DMS153 (cell line): ENCODE measurements around the gene TTLL4.
"Not testable (repeated sequence)": the region's sequence is repeated elsewhere in the genome, so short reads cannot be mapped to it uniquely, and the experiment has no call there.

Source experiments
- DNase-seq: peaks from one replicate; lab custom pipeline; 2025; lab: John Stamatoyannopoulos, UW

TTLL4 gene

DNA sequence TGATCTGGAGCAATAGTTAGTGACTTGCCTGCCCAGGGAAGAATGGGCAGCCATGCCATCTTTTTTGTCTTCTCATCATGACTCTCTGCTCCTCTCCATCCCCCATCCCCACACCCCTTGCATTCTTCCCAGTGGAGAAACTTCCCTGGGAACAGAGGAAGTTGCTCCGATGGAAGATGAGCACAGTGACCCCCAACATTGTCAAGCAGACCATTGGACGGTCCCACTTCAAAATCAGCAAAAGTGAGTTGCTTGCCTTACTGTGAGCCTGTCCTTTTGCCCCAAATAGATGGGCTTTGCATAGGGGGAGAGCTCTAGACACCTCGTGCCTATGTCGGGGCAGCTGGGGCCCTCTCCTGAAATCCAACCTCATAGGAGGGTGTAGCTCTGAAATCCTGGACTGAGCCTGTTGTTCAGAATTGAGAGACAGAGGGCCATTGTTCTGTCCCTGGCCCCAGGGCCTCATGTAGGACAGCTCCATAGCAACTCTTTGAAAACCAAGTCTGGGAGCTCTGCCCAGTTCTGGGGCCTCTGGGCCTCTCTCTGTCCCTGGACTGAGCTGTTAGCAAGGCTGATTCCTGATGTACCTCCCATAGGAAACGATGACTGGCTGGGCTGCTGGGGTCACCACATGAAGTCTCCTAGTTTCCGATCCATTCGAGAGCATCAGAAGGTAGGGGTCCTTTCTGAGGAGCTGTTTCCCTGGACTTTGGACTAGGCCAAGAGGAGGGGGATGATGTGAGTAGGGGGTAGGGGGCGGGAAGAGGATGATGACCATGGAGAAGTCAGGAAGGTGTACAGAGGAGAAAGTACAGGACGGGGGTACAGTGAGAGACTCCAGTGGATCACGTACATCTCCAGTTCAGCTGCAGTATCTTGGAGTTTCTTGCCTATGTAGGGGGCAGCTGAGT lies 35.2 kb downstream of the TTLL4 start:
- DNase-seq, result no peak

DNA sequence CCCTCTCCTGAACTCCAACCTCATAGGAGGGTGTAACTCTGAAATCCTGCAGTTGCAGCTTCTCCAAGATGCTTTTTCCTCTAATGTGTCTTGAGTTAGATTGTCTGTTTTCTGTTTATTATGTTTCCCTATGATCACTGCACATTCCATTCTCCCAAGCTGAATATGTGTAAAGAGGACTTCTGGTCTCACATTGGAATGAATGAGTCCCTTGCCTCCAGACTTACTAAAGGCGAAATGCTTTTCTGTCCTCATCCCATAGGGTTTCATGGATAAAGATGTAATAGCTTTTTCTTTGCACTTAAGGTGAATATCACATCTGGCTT lies 35.8 kb downstream of the TTLL4 start:
- DNase-seq, result no peak

DNA sequence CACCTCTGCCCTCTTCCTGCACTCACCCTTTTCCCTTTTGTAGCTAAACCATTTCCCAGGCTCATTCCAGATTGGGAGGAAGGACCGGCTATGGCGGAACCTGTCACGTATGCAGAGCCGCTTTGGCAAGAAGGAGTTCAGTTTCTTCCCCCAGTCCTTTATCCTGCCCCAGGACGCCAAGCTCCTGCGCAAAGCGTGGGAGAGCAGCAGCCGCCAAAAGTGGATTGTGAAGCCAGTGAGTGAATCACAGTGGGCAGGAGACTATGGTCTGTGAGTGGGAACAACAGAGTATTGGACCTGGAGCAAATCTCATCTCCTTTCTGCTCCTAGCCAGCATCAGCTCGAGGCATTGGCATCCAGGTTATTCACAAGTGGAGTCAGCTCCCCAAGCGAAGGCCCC lies 36.3 kb downstream of the TTLL4 start:
- DNase-seq, result no peak

DNA sequence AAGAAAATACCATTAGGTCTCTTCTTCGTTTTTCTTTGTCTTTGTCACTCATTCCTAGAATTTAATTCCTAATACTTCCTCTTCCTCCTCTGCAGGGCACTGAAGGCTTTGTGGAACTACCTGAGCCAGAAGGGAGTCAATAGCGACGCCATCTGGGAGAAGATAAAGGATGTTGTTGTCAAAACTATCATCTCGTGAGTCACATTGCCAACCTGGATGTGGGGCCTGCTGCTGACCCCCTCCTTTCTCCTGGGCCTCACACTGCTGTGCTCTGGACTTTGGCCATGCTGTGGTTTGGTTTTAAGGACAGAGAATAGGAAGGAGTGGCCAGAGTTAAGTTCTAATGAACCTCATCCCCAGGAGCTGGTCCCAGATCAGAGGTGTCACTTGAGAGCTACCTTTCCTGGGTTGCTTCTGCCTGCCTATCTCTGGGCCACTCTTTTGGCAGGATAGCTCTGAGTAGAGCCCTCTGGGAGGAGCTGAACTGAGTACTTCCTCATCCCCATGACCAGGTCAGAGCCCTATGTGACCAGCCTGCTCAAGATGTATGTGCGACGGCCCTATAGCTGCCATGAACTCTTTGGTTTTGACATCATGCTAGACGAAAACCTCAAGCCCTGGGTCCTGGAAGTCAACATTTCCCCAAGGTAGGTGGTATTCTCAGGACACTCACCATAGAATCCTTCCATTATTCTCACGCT lies 38.3 kb downstream of the TTLL4 start:
- no peak for DNase-seq

DNA sequence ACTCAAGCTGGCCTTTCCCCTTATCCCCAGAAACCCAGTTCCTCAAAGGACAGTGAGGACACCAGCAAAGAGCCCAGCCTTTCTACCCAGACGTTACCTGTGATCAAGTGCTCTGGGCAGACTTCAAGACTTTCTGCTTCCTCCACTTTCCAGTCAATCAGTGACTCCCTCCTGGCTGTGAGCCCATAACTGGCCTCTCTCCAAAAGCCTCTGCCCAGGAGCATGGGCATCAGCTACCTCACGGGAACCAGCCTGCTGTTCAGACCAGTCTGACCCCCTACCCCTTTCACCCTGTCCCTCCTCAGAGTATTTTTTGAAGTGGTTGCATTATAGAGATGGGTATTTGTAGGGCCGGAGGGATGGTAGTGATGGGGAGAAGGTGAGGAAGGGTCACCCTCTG lies 43.6 kb downstream of the TTLL4 start:
- no peak for DNase-seq

DNA sequence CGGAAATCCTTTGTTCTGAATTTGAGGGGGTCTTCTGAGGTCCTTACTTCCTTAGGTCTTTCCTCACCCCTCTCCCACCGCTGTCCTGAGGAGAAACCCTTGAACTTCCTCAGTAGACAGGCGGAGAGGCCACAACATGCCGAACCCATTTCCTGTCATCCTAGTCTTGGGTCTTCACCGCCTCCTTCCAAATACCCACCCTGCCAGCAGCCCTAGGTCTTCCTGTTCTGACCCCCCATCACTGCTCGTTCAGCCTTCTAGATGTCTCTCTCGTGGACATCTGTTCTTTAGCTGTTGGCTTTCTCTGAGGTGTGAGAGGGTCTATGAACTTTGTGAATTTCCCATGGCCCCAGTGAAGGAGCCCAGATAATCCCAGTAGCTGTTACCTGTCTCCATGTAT lies 44.1 kb downstream of the TTLL4 start:
- DNase-seq, result no peak

DNA sequence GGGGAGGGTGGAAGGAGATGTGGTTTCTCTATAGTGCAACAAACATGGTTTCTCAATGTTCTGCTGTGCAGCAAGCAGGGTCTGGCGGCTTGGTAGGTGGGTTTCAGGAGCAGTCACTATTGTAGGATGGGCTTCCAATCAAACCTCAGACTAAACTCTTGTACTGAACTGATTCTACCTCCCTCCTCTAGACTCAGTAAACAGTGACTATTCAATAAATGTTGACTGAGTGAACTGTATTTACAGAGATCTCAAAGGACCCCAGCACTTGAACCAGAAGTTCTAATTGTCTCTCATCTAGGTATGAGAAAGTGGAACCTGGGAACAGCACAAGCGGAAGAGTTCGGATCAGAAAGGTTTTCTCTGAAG lies 44.5 kb downstream of the TTLL4 start:
- DNase-seq, result no peak

DNA sequence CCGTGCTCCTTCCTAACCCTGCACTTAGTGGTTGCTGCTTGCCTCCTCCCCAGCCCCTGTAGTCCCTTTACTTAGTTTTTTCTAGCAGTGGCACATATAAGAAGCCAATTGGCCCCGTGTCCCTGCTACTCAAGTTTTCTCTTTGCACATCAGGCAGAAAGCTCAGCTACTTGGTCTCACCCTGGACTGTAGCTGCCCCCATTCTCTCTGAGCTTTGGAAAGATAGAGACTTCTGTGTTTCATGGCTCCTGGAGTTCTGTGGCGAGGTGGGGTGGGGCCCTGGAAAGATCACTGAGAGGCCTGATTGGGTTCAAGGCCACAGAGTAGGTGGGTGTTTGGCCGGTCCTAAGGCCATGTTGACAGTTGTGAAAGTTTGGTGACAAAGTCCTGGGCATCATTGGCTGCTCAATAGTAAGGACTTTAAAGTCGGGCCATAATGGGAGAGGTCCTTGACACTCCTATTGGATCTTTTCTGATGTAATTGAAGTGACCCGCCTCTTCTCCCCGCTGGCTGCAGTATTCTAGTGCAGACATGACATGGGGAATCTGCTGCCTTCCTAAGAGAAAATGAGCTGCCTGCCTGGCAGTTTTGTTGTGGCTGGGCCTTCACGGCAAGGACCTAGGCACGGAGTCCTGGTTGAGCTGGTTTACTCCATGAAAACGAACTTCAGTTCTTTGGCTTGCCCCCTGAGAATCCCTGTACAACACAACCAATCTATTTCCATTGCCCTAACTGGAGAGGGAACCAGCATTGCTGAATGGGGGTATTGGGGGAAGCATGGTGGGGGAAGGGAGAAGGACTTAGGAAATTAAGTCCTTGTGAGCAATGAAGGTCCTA lies 45.2 kb downstream of the TTLL4 start:
- DNase-seq, result no peak

DNA sequence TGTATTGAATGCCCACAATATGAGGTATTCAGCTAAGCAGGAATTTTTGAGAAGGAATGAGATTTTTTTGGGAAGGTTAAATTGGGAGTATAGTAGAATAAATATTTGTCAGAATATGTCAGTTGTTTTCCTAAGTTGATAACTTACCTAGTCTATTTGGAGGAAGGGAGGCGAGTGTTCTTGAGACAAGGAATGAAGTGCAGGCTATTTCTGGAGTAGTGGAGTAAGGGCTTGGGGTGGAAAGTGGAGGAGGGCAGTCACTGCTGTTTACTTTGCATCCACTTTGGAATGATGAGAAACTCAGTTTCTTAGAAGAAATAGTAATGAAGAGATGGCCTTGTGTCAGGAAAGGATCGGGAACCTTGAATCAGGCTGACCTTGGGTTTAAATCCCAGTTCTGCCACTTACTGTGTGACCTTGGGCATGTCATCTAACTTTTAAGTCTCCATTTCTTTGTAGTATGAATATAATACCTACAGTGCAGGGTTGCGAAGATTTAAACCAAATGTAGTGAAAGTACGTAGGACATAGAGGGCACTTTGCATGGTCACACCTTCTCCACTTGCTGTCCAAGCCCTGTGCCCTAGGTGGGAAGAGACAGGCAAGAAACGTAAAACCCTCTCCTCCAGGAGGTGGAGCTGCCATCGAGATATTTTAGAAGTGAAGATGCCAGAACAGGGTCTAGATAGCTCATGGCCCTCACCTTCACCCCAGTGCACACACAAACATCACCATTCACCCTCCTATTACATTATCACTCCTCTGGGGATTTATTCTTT lies 46.2 kb downstream of the TTLL4 start:
- DNase-seq, result no peak

DNA sequence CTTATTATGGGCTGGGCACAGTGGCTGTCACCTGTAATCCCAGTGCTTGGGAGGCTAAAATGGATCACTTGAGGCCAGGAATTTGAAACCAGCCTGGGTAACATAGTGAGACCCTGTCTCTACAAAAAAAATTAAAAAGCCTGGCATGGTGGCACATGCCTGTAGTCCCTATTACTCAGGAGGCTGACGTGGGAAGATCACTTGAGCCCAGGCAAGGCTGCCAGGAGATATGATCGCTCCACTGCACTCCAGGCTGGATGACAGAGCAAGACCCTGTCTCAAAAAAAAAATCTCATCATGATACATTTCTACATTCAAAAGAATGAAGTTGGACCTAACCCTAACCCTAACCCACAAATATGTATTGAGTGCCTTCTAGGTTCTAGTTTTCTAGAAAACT lies 51.2 kb downstream of the TTLL4 start:
- DNase-seq, result no peak

DNA sequence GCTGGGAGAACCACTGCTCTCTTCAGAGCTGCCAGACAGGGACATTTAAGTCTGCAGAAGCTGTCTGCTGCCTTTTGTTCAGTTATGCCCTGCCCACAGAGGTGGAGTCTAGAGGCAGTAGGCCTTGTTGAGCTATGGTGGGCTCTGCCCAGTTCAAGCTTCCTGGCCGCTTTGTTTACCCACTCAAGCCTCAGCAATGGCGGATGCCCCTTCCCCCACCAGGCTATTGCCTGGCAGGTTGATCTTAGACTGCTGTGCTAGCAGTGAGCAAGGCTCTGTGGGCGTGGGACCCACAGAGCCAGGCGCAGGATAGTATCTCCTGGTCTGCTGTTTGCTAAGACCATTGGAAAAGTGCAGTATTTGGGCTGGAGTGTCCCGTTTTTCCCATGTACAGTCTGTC lies 62.1 kb downstream of the TTLL4 start:
- not testable (repeated sequence) for DNase-seq

DNA sequence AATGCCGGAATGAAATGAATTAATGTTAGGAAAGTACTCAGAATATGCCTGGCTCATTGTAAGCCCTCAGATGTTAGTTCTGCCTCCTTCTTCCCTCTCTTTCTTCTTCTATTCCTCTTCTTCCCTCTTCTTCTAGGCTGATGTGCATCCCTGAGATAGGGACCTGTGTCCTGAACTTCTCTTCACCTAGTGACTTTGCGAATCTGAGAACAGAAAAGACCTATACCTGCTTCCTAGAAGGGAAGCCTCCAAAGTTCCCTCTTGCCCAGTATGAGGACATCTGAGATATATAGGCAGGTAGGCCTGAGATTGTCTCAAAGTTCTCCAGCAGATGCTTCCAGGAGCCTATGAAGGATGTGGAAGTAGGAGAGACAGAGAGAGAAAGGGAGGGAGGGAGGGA lies 63.2 kb downstream of the TTLL4 start:
- DNase-seq, result no peak

DNA sequence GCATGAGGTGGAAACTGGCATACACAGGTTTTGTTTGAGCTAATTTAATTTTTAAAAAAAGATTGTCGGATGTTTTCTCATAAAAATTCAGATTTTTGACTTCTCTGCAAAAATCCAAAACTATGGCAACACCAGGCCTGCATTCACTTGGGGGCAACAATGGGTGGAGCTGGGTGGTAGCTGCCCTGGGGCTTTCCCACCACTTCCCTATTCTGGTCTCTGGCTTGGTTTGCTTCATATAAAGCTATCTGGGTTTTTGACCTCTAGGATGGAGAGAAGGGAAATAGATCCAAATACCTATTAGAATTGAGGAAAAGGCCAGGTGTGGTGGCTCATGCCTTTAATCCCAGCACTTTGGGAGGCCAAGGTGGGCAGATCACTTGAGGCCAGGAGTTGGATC lies 65.9 kb downstream of the TTLL4 start:
- no peak for DNase-seq

DNA sequence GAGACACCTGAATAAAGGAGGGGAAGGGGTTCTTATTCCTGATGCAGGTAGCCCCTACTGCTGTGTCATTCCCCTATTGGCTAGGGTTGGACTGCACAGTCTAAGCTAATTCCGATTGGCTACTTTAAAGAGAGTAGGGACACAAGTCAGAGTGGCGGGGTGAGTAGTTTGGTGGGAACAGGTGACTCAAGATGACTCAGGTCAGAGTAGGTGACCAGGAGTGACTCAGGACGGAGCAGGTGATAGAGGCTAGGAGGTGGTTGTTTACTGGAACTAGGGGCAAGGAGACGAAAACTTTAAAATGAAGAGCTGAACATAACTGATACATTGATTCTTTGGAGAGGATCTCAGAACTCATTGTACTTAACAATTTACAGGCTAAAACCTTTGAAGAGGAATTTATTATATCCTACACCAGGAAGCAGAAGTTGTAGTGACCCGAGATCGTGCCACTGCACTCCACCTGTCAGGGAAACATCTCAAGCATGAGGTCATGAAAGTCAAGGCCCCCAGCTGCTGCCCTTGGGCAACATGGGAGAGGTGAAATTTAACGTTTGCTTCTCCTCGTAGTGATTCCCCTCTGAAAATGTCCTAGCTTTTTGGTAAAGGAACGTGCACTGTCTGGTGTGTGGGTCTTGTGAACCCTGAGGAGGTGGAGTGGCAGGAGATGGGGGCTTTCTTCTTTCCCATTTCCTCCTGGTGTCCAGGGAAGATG lies 66.8 kb downstream of the TTLL4 start:
- no peak for DNase-seq

DNA sequence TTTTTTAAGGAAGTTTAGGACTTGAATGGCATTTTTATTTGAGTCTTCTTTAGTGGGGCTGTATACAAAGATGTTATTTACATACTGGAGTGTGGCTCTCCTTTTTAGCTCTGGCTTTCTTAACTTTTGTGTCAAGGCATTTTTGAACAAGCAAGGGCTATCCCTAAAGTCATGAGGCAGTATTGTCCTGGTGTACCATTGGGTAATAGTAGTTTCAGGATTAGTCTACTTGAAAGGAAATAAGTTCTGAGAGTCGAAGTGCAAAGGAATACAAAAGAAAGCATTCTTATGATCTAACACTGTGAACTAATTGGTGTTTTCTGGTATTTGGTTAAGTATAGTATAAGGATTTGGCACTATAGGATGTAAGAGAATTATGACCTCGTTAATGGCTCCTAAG lies 69.4 kb downstream of the TTLL4 start:
- no peak for DNase-seq

DNA sequence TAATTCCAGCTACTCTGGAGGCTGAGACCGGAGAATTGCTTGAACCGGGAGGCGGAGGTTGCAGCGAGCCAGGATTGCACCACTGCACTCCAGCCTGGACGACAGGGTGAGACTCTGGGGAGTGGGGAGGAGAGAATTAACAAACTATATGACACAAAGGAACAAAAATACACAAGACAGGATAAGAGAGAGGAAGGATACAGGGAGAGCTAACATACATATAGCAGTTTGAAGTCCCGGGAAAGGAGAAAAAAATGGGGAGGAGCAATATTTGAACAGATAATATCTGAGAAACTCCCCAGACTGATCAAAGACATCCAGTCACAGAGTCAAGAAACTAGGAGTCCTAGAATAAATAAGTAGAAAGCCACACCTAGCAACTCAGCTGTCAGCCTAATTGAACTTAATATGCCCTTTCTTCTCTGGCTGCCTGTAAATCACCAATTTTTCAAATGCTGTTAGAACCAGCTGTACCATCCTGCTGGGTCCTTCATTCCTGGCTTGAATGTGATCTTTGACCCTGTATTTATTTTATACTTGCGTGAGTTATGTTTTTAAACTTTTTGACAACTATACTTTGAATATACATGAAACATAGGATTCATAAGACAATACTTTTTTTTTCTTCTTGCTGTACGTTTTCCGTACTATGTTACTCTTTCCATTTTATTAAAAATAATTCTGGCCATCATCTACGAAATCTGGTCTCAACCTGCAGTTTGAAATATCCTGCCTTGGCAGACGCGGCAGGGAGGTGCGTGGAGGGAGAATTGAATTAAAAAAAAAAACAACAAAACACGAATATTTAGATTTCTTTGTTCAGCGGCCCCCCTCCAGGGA lies 70.4 kb downstream of the TTLL4 start:
- DNase-seq, result no peak

DNA sequence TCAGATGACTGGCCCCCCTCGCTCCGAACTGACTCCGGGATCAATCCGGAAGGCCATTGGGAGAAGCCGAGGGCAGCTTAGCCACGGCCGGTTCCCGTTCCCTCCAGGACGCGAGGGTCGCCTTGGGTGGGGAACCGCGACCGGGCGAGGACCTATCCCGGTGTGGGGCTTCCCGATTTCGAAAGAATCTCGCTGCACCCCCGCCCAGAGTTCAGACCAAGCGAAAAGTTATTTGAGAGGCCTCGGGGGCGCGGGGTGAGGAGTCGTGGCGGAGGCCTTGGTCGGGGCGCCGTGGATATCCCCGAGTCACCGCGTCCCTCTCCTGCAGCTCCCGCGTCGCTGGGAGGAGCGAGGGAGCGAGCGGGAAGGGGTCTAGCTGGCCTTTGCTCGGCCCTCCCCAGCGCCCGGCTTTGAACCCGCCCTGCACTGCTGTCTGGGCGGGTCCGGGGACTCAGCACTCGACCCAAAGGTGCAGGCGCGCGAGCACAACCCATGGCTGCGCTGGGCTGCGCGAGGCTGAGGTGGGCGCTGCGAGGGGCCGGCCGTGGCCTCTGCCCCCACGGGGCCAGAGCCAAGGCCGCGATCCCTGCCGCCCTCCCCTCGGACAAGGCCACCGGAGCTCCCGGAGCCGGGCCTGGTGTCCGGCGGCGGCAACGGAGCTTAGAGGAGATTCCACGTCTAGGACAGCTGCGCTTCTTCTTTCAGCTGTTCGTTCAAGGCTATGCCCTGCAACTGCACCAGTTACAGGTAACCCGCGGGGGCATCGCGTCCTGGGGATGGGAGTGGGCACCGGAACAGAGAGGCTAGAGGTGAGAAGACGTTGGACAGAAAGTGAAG lies 71.3 kb downstream of the TTLL4 start, which contains the start of gene CYP27A1:
Gene CYP27A1 (plus strand): TSS at position 457 of the 837 bp plus-strand sequence. CDS start 36 bp downstream, at position 493.
- no peak for DNase-seq

DNA sequence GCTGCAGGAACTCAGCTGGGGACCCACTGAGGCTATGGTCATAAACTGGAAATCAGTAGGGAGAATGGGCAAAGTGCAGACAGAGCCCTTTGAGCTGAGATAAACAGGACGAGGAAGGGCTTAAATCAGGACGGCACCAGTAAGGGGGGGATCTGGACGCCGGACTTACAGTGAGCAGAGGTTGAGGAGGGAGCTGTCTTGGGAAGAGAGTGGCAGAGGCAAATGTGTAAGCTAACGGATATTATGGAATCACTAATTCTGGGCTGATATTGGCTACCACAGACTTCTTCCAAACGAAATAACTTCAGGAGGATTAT lies 71.9 kb downstream of the TTLL4 start:
- DNase-seq, result no peak

DNA sequence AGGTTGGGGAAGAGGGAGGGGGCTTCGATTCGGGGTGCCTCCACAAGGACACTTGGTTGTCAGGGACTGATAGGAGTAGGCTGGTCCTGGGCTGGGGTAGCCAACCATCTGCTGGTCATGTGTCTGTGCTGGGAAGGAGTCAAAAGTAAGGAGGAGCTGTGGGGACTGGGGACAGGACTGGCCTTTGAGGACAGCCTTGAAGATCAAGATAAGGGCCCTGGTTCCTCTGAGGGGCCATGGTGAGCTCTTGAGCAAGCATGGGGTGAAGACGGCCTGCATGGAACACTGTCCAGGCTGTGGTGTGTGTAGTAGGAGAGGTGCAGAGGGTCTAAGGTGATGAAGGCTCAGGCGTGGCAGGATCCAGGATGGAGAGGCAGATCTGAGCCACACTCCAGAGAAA lies 73.1 kb downstream of the TTLL4 start:
- DNase-seq, result no peak

DNA sequence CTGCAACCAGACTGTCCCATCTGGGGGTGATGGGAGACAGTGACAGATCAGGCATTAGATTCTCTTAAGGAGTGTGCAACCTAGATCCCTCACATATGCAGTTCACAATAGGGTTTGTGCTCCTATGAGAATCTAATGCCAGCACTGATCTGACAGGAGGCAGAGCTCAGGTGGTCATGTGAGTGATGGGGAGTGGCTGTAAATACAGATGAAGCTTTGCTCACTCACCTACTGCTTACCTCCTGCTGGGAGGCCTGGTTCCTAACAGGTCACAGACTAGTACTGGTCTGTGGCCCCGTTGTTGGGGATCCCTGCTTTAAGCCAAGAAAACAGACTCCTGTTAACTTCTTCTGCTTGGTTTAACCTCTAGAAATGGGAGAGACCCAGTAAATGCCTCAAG lies 74.5 kb downstream of the TTLL4 start:
- DNase-seq, result no peak
